T-helper 1 cell (primary cell): ENCODE measurements around the gene NECAB3.

Experiments
- DNase-seq, 5 donors: peaks; one replicate each; pipeline ENCODE4 v3.0.0-alpha.2; 2012 to 2020

Gene NECAB3

GRCh38 chr20:33696448-33696847 lies 22.2 kb upstream of the NECAB3 start:
- DNase-seq, result no peak

GRCh38 chr20:33694639-33695012 lies 20.4 kb upstream of the NECAB3 start:
- DNase-seq, result no peak

- DNase-seq, result no peak
These were observed 19.8 kb upstream of the NECAB3 start for GRCh38 chr20:33693741-33694638.

- no peak for DNase-seq
These were observed 19.1 kb upstream of the NECAB3 start for GRCh38 chr20:33693289-33693688.

- DNase-seq, result peak in 1 of 5 donors; percentile 56
These were observed 15.7 kb upstream of the NECAB3 start for GRCh38 chr20:33689973-33690372.

- DNase-seq, result no peak
These were observed 15.3 kb upstream of the NECAB3 start for GRCh38 chr20:33689493-33689892.

- no peak for DNase-seq
These were observed 14.8 kb upstream of the NECAB3 start for GRCh38 chr20:33688938-33689424.

- no peak for DNase-seq
These were observed 14.0 kb upstream of the NECAB3 start for GRCh38 chr20:33687993-33688937.

GRCh38 chr20:33687370-33687915 lies 13.2 kb upstream of the NECAB3 start:
- DNase-seq, result no peak

- DNase-seq, result no peak
These were observed 12.7 kb upstream of the NECAB3 start for GRCh38 chr20:33686984-33687366.

GRCh38 chr20:33686100-33686983 lies 12.1 kb upstream of the NECAB3 start, which contains the start of gene E2F1:
E2F1 (minus strand) TSS chr20:33686385; CDS start chr20:33686264, 121 bp downstream.
- DNase-seq, result peak; percentile 89 to 95 (median 92)

GRCh38 chr20:33685328-33686099 lies 11.3 kb upstream of the NECAB3 start:
- peak in 3 of 5 donors; percentile 32 to 78 (median 49) for DNase-seq

GRCh38 chr20:33684533-33685327 lies 10.5 kb upstream of the NECAB3 start:
- DNase-seq, result no peak

- peak in 1 of 5 donors; percentile 44 for DNase-seq
These were observed 7.6 kb upstream of the NECAB3 start for GRCh38 chr20:33681728-33682353.

GRCh38 chr20:33681288-33681687 lies 7.1 kb upstream of the NECAB3 start:
- no peak for DNase-seq

- no peak for DNase-seq
These were observed 6.5 kb upstream of the NECAB3 start for GRCh38 chr20:33680686-33681085.

GRCh38 chr20:33679758-33680485 lies 5.7 kb upstream of the NECAB3 start:
- peak in 1 of 5 donors; percentile 79 for DNase-seq

GRCh38 chr20:33677991-33678702 lies 3.9 kb upstream of the NECAB3 start:
- DNase-seq, result no peak
